Cardiac muscle cell (in vitro differentiated cells and primary cell): ENCODE measurements around the gene SREK1. TPM values are rescaled to one million over a fixed set of nuclear protein-coding genes. Genes with fewer than 3 reads are reported as not detected.
"Not testable (repeated sequence)": the region's sequence is repeated elsewhere in the genome, so short reads cannot be mapped to it uniquely, and the experiment has no call there.

ENCODE experiments used
- DNase-seq, 2 donors: peaks; one replicate each; pipeline versions ENCODE4 v3.0.0 to v3.0.0-alpha.2; 2010 to 2017; ENCODE audit warnings: low read depth in 1 of 2, low spot score in 1 of 2
- H3K27ac ChIP-seq: fragments of 200-600 bp; sonication (generic); 2 replicates; pipeline ENCODE4 v1.5.1; 2016
- H3K27me3 ChIP-seq: fragments of 200-600 bp; sonication (generic); 2 replicates; pipeline ENCODE4 v1.6.0; 2016; ENCODE audit warnings: control low read depth
- H3K36me3 ChIP-seq: fragments of 200-600 bp; sonication (generic); 2 replicates; pipeline ENCODE4 v1.5.1; 2016; ENCODE audit warnings: control low read depth
- H3K4me1 ChIP-seq: fragments of 200-600 bp; sonication (generic); 2 replicates; pipeline ENCODE4 v1.8.1; 2017; ENCODE audit warnings: low read depth, mild to moderate bottlenecking, mixed run types
- H3K4me3 ChIP-seq: fragments of 200-600 bp; sonication (generic); 2 replicates; pipeline ENCODE4 v1.5.1; 2016; ENCODE audit warnings: mild to moderate bottlenecking
- H3K9me3 ChIP-seq: fragments of 200-600 bp; sonication (generic); 2 replicates; pipeline ENCODE4 v1.5.1; 2017; ENCODE audit warnings: low read depth, mild to moderate bottlenecking, control low read depth
- CTCF ChIP-seq: IDR thresholded peaks from 2 replicates; pipeline ENCODE4 v1.5.1; 2012; ENCODE audit warnings: low read depth, mild to moderate bottlenecking, low read length
- polyA plus RNA-seq: library from polyadenylated mRNA; unstranded; fragments of >200 nt; fragmentation: Nextera tagmentation; extraction: Ambion mirVana; gene quantifications from 2 replicates; pipeline ENCODE4 v1.2.1, GENCODE V29; 2016
- total RNA-seq: library from RNA; depleted of rRNA; stranded (reverse); fragments of >200 nt; gene quantifications from 2 replicates; pipeline ENCODE4 v1.2.3, GENCODE V29; 2016

The SREK1 gene
- total and polyA plus RNA-seq, 2 experiments from 2014 or later = 49.8 to 58.9 TPM

GRCh38 chr5:66129144-66129543 is 15.0 kb upstream of the SREK1 start:
- Histone ChIP-seq H3K9me3 (no peaks in the 10 kb centered on the region), H3K4me1 (no peaks in the 10 kb centered on the region), H3K4me3 (no peak overlapping the region), H3K27me3 (no peaks in the 10 kb centered on the region), H3K36me3 (no peaks in the 10 kb centered on the region), H3K27ac (no peak overlapping the region)
- no peak for DNase-seq
- TF ChIP-seq CTCF = no peak

GRCh38 chr5:66130493-66130892 is 13.6 kb upstream of the SREK1 start:
- no peak for DNase-seq
- Histone ChIP-seq H3K27me3 (no peaks in the 10 kb centered on the region), H3K36me3 (no peaks in the 10 kb centered on the region), H3K4me3 (no peak overlapping the region), H3K27ac (no peak overlapping the region), H3K9me3 (no peaks in the 10 kb centered on the region), H3K4me1 (no peaks in the 10 kb centered on the region)
- no peak for TF ChIP-seq CTCF

- no peaks in the 10 kb centered on the region for H3K4me1 ChIP-seq
- no peaks in the 10 kb centered on the region for H3K27me3 ChIP-seq
- no peak for TF ChIP-seq CTCF
- H3K4me3 ChIP-seq = no peak overlapping the region
- no peak overlapping the region for H3K27ac ChIP-seq
- H3K36me3 ChIP-seq = no peaks in the 10 kb centered on the region
- peak in 1 of 2 donors; percentile 46 for DNase-seq
- H3K9me3 ChIP-seq = no peaks in the 10 kb centered on the region
Measured at GRCh38 chr5:66134407-66134861, 9.7 kb upstream of the SREK1 start.

- Histone ChIP-seq H3K4me3 (no peak overlapping the region), H3K27me3 (no peaks in the 10 kb centered on the region), H3K27ac (no peak overlapping the region), H3K9me3 (no peaks in the 10 kb centered on the region), H3K36me3 (no peaks in the 10 kb centered on the region), H3K4me1 (no peaks in the 10 kb centered on the region)
- TF ChIP-seq CTCF = no peak
- DNase-seq = no peak
Measured at GRCh38 chr5:66136053-66136452, 8.0 kb upstream of the SREK1 start.

GRCh38 chr5:66136944-66137343 is 7.2 kb upstream of the SREK1 start:
- not testable (repeated sequence) for H3K9me3 ChIP-seq, H3K36me3 ChIP-seq, H3K4me1 ChIP-seq, H3K27me3 ChIP-seq, H3K27ac ChIP-seq, H3K4me3 ChIP-seq, DNase-seq

- no peak for TF ChIP-seq CTCF
Measured at GRCh38 chr5:66138637-66139317, 5.3 kb upstream of the SREK1 start.

More at GRCh38 chr5:66138637-66139317, 5.3 kb upstream of the SREK1 start:
- H3K4me3 ChIP-seq = no peak overlapping the region
- H3K9me3 ChIP-seq = no peaks in the 10 kb centered on the region
- no peaks in the 10 kb centered on the region for H3K36me3 ChIP-seq
- no peak overlapping the region for H3K27ac ChIP-seq
- peaks cover 7% of the 10 kb centered on the region for H3K4me1 ChIP-seq
- DNase-seq = no peak
- H3K27me3 ChIP-seq = no peaks in the 10 kb centered on the region
